SU-DHL-6 (cell line): ENCODE data around the gene CAPZA2.

Source experiments
- H2AFZ ChIP-seq: fragments of 200-600 bp; sonication (generic); 2 replicates; pipeline ENCODE4 v1.6.1; 2014; ENCODE audit warnings: low read depth, mild to moderate bottlenecking, moderate library complexity, mixed read lengths, antibody characterized with exemption, low read length; ENCODE audit not compliant: severe bottlenecking
- H3F3A ChIP-seq: fragments of 200-600 bp; shearing (Covaris generic); 2 replicates; pipeline ENCODE4 v1.6.0; 2016; ENCODE audit warnings: antibody characterized with exemption, mild to moderate bottlenecking; ENCODE audit not compliant: insufficient read depth
- H3K27ac ChIP-seq: fragments of 200-600 bp; sonication (generic); 2 replicates; pipeline ENCODE4 v1.5.1; 2016; ENCODE audit warnings: low read depth, mild to moderate bottlenecking, low read length, moderate library complexity, mixed read lengths
- H3K27me3 ChIP-seq: fragments of 200-600 bp; sonication (generic), shearing (Covaris generic); 2 replicates; pipeline ENCODE4 v1.6.0; 2014; ENCODE audit warnings: mild to moderate bottlenecking, low read length
- H3K36me3 ChIP-seq: fragments of 200-600 bp; sonication (generic); 2 replicates; pipeline ENCODE4 v1.6.1; 2014; ENCODE audit warnings: mild to moderate bottlenecking, low read length, mixed read lengths
- H3K4me2 ChIP-seq: fragments of 300-600, 200-600 bp; shearing (Covaris generic), sonication (generic); 2 replicates; pipeline ENCODE4 v1.6.0; 2014; ENCODE audit warnings: low read length, low read depth, mild to moderate bottlenecking; ENCODE audit not compliant: poor library complexity, severe bottlenecking
- H3K4me3 ChIP-seq: fragments of 200-600 bp; sonication (generic); 2 replicates; pipeline ENCODE4 v1.5.1; 2014; ENCODE audit warnings: antibody characterized with exemption, low read length, mild to moderate bottlenecking, mixed read lengths; ENCODE audit not compliant: insufficient read depth, poor library complexity, severe bottlenecking
- H3K79me2 ChIP-seq: fragments of 200-600 bp; sonication (generic); 2 replicates; pipeline ENCODE4 v1.6.1; 2014; ENCODE audit warnings: mild to moderate bottlenecking, low read length, moderate library complexity; ENCODE audit not compliant: insufficient read depth
- H3K9ac ChIP-seq: fragments of 200-600 bp; sonication (generic); 2 replicates; pipeline ENCODE4 v1.7.0; 2014; ENCODE audit warnings: mild to moderate bottlenecking, low read length
- H3K9me2 ChIP-seq: fragments of 200-600 bp; sonication (generic); replicated peaks from 2 replicates; pipeline ENCODE4 v1.6.1; 2014; ENCODE audit warnings: low read length; ENCODE audit not compliant: insufficient read depth
- H3K9me3 ChIP-seq: fragments of 200-600 bp; sonication (generic); 2 replicates; pipeline ENCODE4 v1.6.1; 2014; ENCODE audit warnings: low read length, mixed read lengths; ENCODE audit not compliant: insufficient read depth
- H4K20me1 ChIP-seq: fragments of 200-600 bp; sonication (generic); 2 replicates; pipeline ENCODE4 v1.6.1; 2014; ENCODE audit warnings: low read depth, mild to moderate bottlenecking, antibody characterized with exemption, low read length, moderate library complexity, mixed read lengths
- EZH2phosphoT487 ChIP-seq: fragments of 200-600 bp; sonication (generic), shearing (Covaris generic); conservative IDR thresholded peaks from 2 replicates; pipeline ENCODE4 v1.6.1; 2018; ENCODE audit warnings: mild to moderate bottlenecking, antibody characterized with exemption, low read length, moderate library complexity, mixed read lengths
- TF ChIP-seq, protein P1 (sequence below): fragments of 200-600 bp; sonication (generic); IDR thresholded peaks from one replicate; pipeline ENCODE4 v1.5.1; 2017; ENCODE audit warnings: antibody characterized with exemption, mild to moderate bottlenecking, low read length, moderate library complexity; ENCODE audit not compliant: insufficient read depth, poor library complexity, severe bottlenecking

The CAPZA2 gene

DNA sequence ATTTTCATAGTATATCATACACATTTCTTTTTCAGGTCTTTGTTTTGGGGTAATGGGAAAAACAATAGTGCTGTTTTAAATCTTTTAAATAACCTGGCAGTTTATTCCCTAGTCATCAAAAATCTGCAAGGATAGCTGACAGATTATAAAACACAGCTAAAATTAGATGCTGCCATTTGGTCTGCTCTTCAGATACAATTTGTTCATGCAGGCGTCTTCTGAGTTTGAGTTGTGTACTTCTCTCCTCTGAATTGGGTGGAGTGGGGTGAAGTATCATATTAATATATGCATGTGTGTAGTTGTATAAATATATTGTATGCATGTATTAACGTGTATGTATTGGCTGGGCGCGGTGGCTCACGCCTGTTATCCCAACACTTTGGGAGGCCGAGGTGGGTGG, 48.0 kb downstream of the CAPZA2 start:
- Histone ChIP-seq H2AFZ (no peak overlapping the region), H3F3A (0 out of 2 replicates have a peak, but pooled peaks cover 7% of the 10 kb centered on the region), H3K9me3 (no peaks in the 10 kb centered on the region), H3K9me2 (no peaks in the 10 kb centered on the region), H4K20me1 (no peaks in the 10 kb centered on the region), H3K27ac (no peak overlapping the region), H3K9ac (no peak overlapping the region), H3K4me2 (no peak overlapping the region), H3K4me3 (no peak overlapping the region), H3K79me2 (no peaks in the 10 kb centered on the region), H3K27me3 (no peaks in the 10 kb centered on the region), H3K36me3 (peaks cover 63% of the 10 kb centered on the region)
- TF ChIP-seq, protein P1, sequence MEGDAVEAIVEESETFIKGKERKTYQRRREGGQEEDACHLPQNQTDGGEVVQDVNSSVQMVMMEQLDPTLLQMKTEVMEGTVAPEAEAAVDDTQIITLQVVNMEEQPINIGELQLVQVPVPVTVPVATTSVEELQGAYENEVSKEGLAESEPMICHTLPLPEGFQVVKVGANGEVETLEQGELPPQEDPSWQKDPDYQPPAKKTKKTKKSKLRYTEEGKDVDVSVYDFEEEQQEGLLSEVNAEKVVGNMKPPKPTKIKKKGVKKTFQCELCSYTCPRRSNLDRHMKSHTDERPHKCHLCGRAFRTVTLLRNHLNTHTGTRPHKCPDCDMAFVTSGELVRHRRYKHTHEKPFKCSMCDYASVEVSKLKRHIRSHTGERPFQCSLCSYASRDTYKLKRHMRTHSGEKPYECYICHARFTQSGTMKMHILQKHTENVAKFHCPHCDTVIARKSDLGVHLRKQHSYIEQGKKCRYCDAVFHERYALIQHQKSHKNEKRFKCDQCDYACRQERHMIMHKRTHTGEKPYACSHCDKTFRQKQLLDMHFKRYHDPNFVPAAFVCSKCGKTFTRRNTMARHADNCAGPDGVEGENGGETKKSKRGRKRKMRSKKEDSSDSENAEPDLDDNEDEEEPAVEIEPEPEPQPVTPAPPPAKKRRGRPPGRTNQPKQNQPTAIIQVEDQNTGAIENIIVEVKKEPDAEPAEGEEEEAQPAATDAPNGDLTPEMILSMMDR = no peak
- no peak for TF ChIP-seq EZH2phosphoT487

DNA sequence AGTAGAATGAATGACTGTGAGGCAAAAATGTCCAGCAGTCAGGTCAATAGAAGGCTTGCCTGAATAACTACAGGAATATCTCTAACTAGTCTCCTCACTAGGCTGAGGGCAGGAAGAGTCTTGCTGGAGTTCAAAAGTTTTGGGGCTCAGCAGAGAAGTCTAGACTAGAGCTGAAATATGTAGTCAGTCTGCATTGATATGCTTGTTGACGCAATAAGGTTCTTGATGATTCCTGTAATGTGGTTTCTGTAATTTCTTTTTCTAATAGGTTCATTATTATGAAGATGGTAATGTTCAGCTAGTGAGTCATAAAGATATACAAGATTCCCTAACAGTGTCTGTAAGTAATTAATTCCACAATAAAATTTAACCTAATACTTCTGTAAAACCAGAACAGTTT, 49.4 kb downstream of the CAPZA2 start:
- H3F3A ChIP-seq = 0 out of 2 replicates have a peak, but pooled peaks cover 7% of the 10 kb centered on the region
- no peaks in the 10 kb centered on the region for H3K27me3 ChIP-seq
- H2AFZ ChIP-seq = no peak overlapping the region
- H3K9me2 ChIP-seq = no peaks in the 10 kb centered on the region
- H4K20me1 ChIP-seq = no peaks in the 10 kb centered on the region
- H3K4me3 ChIP-seq = no peak overlapping the region
- peaks cover 57% of the 10 kb centered on the region for H3K36me3 ChIP-seq
- H3K9me3 ChIP-seq = no peaks in the 10 kb centered on the region
- TF ChIP-seq, protein P1 = no peak
- no peak overlapping the region for H3K4me2 ChIP-seq
- no peak overlapping the region for H3K9ac ChIP-seq
- no peaks in the 10 kb centered on the region for H3K79me2 ChIP-seq
- H3K27ac ChIP-seq = no peak overlapping the region

DNA sequence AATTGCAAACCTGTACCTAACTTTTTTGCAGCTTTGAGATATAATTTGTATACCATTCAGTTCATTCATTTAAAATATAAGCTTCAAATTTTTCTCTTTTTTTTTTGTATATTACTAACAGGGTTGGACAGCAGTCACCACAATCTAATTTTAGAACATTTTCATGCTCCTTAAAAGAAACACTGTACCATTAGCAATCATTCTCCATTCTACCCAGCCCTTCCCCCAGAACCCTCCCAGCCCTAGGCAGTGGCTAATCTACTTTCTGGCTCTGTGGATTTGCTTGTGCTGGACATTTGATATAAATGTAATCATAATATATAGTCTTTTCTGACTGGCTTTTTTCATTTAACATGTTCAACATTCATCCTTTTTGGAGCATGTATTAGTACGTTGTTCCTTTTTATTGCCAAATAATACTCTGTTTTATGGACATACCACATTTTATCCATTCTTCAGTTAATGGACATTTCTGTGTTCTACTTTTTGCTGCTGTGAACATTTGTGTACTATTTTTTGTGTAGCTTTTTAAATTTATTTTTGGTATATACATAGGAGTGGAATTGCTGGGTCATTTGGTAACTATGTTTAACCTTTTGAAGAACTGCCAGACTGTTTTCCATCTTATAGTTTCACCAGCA, 50.0 kb downstream of the CAPZA2 start:
- Histone ChIP-seq H3F3A (0 out of 2 replicates have a peak, but pooled peaks cover 7% of the 10 kb centered on the region), H3K4me2 (no peak overlapping the region)
- TF ChIP-seq, protein P1 = no peak
- no peak for TF ChIP-seq EZH2phosphoT487

More for the DNA sequence above, 50.0 kb downstream of the CAPZA2 start:
- peaks cover 56% of the 10 kb centered on the region for H3K36me3 ChIP-seq
- no peak overlapping the region for H3K9ac ChIP-seq
- H3K9me3 ChIP-seq = no peaks in the 10 kb centered on the region
- no peak overlapping the region for H2AFZ ChIP-seq
- no peaks in the 10 kb centered on the region for H3K27me3 ChIP-seq
- no peaks in the 10 kb centered on the region for H3K9me2 ChIP-seq
- no peaks in the 10 kb centered on the region for H3K79me2 ChIP-seq
- no peak overlapping the region for H3K4me3 ChIP-seq
- no peak overlapping the region for H3K27ac ChIP-seq
- no peaks in the 10 kb centered on the region for H4K20me1 ChIP-seq
